Motor neuron (in vitro differentiated cells): ENCODE measurements around the gene PRUNE2. TPM values are rescaled to one million over a fixed set of nuclear protein-coding genes. Genes with fewer than 3 reads are reported as not detected.

Source experiments
- ATAC-seq, 8 experiments: fragments of 200-7000 bp; cut with Tn5 transposase; replicated peaks in 6 of 8; 2 replicates each; pipeline ENCODE4 v1.8.0; 2021; ENCODE audit warnings: mild to moderate bottlenecking in 8 of 8, moderate library complexity in 8 of 8
- H3K27ac ChIP-seq, 2 donors: fragments of 250-450 bp; sonication (Bioruptor Pico); 2 replicates each; pipeline ENCODE4 v1.9.0; 2021; ENCODE audit warnings: antibody characterized with exemption in 2 of 2, mild to moderate bottlenecking in 2 of 2, moderate library complexity in 1 of 2
- H3K4me1 ChIP-seq, 2 donors: fragments of 250-450 bp; sonication (Bioruptor Pico); replicated peaks in 1 of 2; 2 replicates each; pipeline ENCODE4 v1.6.1; 2021; ENCODE audit warnings: antibody characterized with exemption in 2 of 2, mild to moderate bottlenecking in 2 of 2, moderate library complexity in 1 of 2
- H3K4me3 ChIP-seq, 5 donors: fragments of 250-450 bp; sonication (Bioruptor Pico); 2 replicates each; pipeline ENCODE4 v1.9.0; 2021; ENCODE audit warnings: antibody characterized with exemption in 5 of 5, mild to moderate bottlenecking in 5 of 5, moderate library complexity in 4 of 5
- WGBS, 10 experiments: fragments of 450-650 bp; shearing (Covaris generic); methylation state at CpG; one replicate each; pipeline ENCODE4 v1.0.0; 2022; 5-methylcytosine and 5-hydroxymethylcytosine counted together
- in situ Hi-C, 9 experiments: fragments of 400-800 bp; cut with MboI; loops; one replicate each; pipeline ENCODE4 v1.15.0; 2021; ENCODE audit warnings: low sequenced_read_pairs in 9 of 9, low pct_unique_long_range_greater_than_20kb in 2 of 9; ENCODE audit not compliant: unreplicated experiment in 9 of 9
- total RNA-seq, 8 experiments: library from RNA; unstranded; fragments of 300-600 nt; gene quantifications; 2 replicates each; pipeline versions ENCODE4 v1.2.3 to v1.2.4, GENCODE V29; 2022

The PRUNE2 gene
- total RNA-seq, 8 experiments from 2014 or later, result 0.56 to 54.5 (median 11.4) TPM

- WGBS, 10 experiments, result 46 to 84% (median 73%) methylated on average over 1 to 5 of the region's 6 CpGs; no CpG with 5 or more reads in 1 of the 10 experiments
- in situ Hi-C loops, result no loop called here
- Histone ChIP-seq H3K27ac (no peak overlapping the region), H3K4me3 (no peak overlapping the region), H3K4me1 (no peaks in the 10 kb centered on the region)
- no peak for ATAC-seq
Observed at GRCh38 chr9:76586390-76587314, 319.3 kb downstream of the PRUNE2 start.

GRCh38 chr9:76585487-76586389 is 320.2 kb downstream of the PRUNE2 start:
- WGBS, 10 experiments, result 75 to 100% (median 92%) methylated on average over 1 to 6 of the region's 6 CpGs; no CpG with 5 or more reads in 1 of the 10 experiments
- Histone ChIP-seq H3K4me3 (no peak overlapping the region), H3K4me1 (no peaks in the 10 kb centered on the region), H3K27ac (no peak overlapping the region)
- in situ Hi-C loops, result no loop called here
- no peak for ATAC-seq

GRCh38 chr9:76583256-76583655 is 322.7 kb downstream of the PRUNE2 start:
- no peak overlapping the region for H3K27ac ChIP-seq
- in situ Hi-C loops, result no loop called here
- 20 to 100% (median 91%) methylated on average over 1 to 6 of the region's 7 CpGs; no CpG with 5 or more reads in 2 of the 10 experiments for WGBS, 10 experiments
- H3K4me1 ChIP-seq, result no peaks in the 10 kb centered on the region
- H3K4me3 ChIP-seq, result no peak overlapping the region
- no peak for ATAC-seq

- Histone ChIP-seq H3K27ac (no peak overlapping the region), H3K4me1 (no peaks in the 10 kb centered on the region), H3K4me3 (no peak overlapping the region)
- no peak for ATAC-seq
- in situ Hi-C loops, result no loop called here
- WGBS, 10 experiments, result 100% methylated on average over 2 of the region's 2 CpGs; no CpG with 5 or more reads in 9 of the 10 experiments
Observed at GRCh38 chr9:76581731-76582130, 324.2 kb downstream of the PRUNE2 start.

GRCh38 chr9:76580820-76581219 is 325.1 kb downstream of the PRUNE2 start:
- no peak for ATAC-seq
- H3K27ac ChIP-seq, result no peak overlapping the region
- in situ Hi-C loops, result no loop called here
- WGBS, 10 experiments, result 67 to 100% (median 92%) methylated on average over 1 to 3 of the region's 3 CpGs
- no peaks in the 10 kb centered on the region for H3K4me1 ChIP-seq
- no peak overlapping the region for H3K4me3 ChIP-seq

- in situ Hi-C loops, result no loop called here
- WGBS, 10 experiments, result 45 to 83% (median 73%) methylated on average over 1 to 8 of the region's 8 CpGs
- no peak for ATAC-seq
Observed at GRCh38 chr9:76580188-76580587, 325.7 kb downstream of the PRUNE2 start.

GRCh38 chr9:76576344-76576743 is 329.6 kb downstream of the PRUNE2 start:
- Histone ChIP-seq H3K4me1 (no peaks in the 10 kb centered on the region), H3K27ac (no peak overlapping the region), H3K4me3 (no peak overlapping the region)
- no peak for ATAC-seq
- 0 to 100% (median 82%) methylated on average over 1 to 5 of the region's 5 CpGs; no CpG with 5 or more reads in 1 of the 10 experiments for WGBS, 10 experiments
- in situ Hi-C loops, result no loop called here

More at GRCh38 chr9:76580188-76580587, 325.7 kb downstream of the PRUNE2 start:
- H3K4me3 ChIP-seq, result no peak overlapping the region
- H3K27ac ChIP-seq, result no peak overlapping the region
- no peaks in the 10 kb centered on the region for H3K4me1 ChIP-seq

- in situ Hi-C loops, result no loop called here
- whole genome bisulfite sequencing, 10 experiments, result 77 to 100% (median 95%) methylated on average over 1 to 2 of the region's 2 CpGs
- H3K27ac ChIP-seq, result no peak overlapping the region
Observed at GRCh38 chr9:76575761-76576160, 330.2 kb downstream of the PRUNE2 start.

GRCh38 chr9:76573905-76574760 is 331.8 kb downstream of the PRUNE2 start:
- no peak for ATAC-seq
- Histone ChIP-seq H3K4me1 (no peaks in the 10 kb centered on the region), H3K27ac (no peak overlapping the region), H3K4me3 (no peak overlapping the region)
- in situ Hi-C loops, result no loop called here
- 42 to 100% (median 90%) methylated on average over 1 to 4 of the region's 9 CpGs for WGBS, 10 experiments

More at GRCh38 chr9:76575761-76576160, 330.2 kb downstream of the PRUNE2 start:
- Histone ChIP-seq H3K4me3 (no peak overlapping the region), H3K4me1 (no peaks in the 10 kb centered on the region)
- ATAC-seq, result no peak

- H3K4me1 ChIP-seq, result no peaks in the 10 kb centered on the region
- H3K27ac ChIP-seq, result no peak overlapping the region
- in situ Hi-C loops, result no loop called here
- ATAC-seq, result no peak
- no peak overlapping the region for H3K4me3 ChIP-seq
Observed at GRCh38 chr9:76573408-76573807, 332.5 kb downstream of the PRUNE2 start.

GRCh38 chr9:76572151-76572550 is 333.8 kb downstream of the PRUNE2 start:
- WGBS, 10 experiments, result 39 to 95% (median 69%) methylated on average over 1 to 3 of the region's 3 CpGs
- Histone ChIP-seq H3K4me1 (no peaks in the 10 kb centered on the region), H3K4me3 (no peak overlapping the region), H3K27ac (no peak overlapping the region)
- in situ Hi-C loops, result no loop called here
- no peak for ATAC-seq

- 4 to 96% (median 31%) methylated on average over 5 to 29 of the region's 37 CpGs; no CpG with 5 or more reads in 1 of the 10 experiments for WGBS, 10 experiments
- no peak for ATAC-seq
- in situ Hi-C loops, result no loop called here
Observed at GRCh38 chr9:76571743-76572146, 334.2 kb downstream of the PRUNE2 start.

More at GRCh38 chr9:76571743-76572146, 334.2 kb downstream of the PRUNE2 start:
- Histone ChIP-seq H3K27ac (no peak overlapping the region), H3K4me1 (no peaks in the 10 kb centered on the region), H3K4me3 (no peak overlapping the region)
